Adrenal gland (tissue), 5 donors: ENCODE results near the gene LYSET.

ENCODE experiments used
- POLR2A ChIP-seq, 2 donors: fragments of 450-650 bp; IDR thresholded peaks; one replicate each; pipeline ENCODE4 v1.6.1; 2017; ENCODE audit warnings: antibody characterized with exemption in 2 of 2, mild to moderate bottlenecking in 2 of 2, moderate library complexity in 1 of 2
- TF ChIP-seq, protein P1 (sequence below), 6 experiments: fragments of 450-650 bp in 4 of 6; fragments of 200-600 bp in 2 of 6; sonication (generic) in 1 of 6; IDR thresholded peaks; 1 replicate in 5 of 6; 2 replicates in 1 of 6; pipeline versions ENCODE4 v1.5.1 to v1.8.0; 2016 to 2021; ENCODE audit warnings: antibody characterized with exemption in 6 of 6, mild to moderate bottlenecking in 2 of 6, moderate library complexity in 1 of 6
- donor health status: DM: no; HTN: no; CAD: no.

DNA sequence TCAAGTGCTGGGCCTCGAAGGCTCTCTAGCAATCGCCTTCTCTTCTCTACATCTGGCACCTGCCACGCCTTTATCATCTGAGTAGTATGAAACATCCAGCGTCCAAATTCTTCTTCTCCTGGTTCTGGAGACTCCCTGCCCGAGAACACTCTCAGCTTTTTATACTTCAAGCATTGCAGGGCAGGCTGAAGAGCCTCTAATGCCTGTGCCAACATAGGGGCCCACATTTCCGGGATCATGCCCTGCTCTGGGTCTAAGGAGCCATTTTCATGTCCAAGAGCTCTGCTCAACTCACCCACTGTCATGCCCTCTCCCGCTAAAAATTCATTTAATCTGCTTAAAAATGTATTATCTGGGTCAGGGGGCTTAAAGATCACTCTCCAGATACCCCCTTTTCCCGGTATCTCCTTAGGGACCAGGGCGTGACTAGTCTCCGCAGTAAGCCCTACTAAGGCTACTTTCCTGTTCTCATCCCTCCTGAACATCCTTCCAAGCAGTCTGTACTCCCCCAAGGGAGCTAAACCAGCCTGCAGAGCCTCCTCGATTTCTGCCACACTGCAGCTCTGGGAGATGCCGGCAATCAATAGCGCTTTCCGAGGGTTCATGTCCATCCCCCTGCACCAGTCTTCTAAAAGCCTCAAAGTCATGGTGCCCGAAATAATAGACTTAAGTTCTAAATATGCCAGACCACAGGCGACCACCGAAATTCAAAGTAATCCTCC, 1.4 kb upstream of the LYSET start:
- TF ChIP-seq POLR2A (IDR thresholded peaks at IDR 0.05) = no peak
- TF ChIP-seq, protein P1, sequence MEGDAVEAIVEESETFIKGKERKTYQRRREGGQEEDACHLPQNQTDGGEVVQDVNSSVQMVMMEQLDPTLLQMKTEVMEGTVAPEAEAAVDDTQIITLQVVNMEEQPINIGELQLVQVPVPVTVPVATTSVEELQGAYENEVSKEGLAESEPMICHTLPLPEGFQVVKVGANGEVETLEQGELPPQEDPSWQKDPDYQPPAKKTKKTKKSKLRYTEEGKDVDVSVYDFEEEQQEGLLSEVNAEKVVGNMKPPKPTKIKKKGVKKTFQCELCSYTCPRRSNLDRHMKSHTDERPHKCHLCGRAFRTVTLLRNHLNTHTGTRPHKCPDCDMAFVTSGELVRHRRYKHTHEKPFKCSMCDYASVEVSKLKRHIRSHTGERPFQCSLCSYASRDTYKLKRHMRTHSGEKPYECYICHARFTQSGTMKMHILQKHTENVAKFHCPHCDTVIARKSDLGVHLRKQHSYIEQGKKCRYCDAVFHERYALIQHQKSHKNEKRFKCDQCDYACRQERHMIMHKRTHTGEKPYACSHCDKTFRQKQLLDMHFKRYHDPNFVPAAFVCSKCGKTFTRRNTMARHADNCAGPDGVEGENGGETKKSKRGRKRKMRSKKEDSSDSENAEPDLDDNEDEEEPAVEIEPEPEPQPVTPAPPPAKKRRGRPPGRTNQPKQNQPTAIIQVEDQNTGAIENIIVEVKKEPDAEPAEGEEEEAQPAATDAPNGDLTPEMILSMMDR (IDR thresholded peaks at IDR 0.05) = no peak
